Fibroblast of the aortic adventitia (primary cell): ENCODE data around the gene THBS1. TPM values are rescaled to one million over a fixed set of nuclear protein-coding genes. Genes with fewer than 3 reads are reported as not detected.

ENCODE experiments used
- DNase-seq: peaks from one replicate; pipeline ENCODE4 v3.0.0-alpha.2; 2010; ENCODE audit warnings: low read depth
- H3K4me3 ChIP-seq: 2 replicates; pipeline ENCODE4 v1.5.1; 2011; ENCODE audit warnings: low read depth, mild to moderate bottlenecking, control low read depth, low read length, moderate library complexity
- CTCF ChIP-seq: IDR thresholded peaks from 2 replicates; pipeline ENCODE4 v1.5.1; 2011; ENCODE audit warnings: mild to moderate bottlenecking, low read length, control low read depth, inconsistent platforms; ENCODE audit not compliant: insufficient read depth
- total RNA-seq: library from RNA; depleted of rRNA; stranded (reverse); fragments of >200 nt; gene quantifications from 2 replicates; pipeline ENCODE4 v1.2.3, GENCODE V29; 2012; ENCODE audit warnings: low replicate concordance

THBS1 gene
- total RNA-seq, 1 donor = 141 TPM

DNA sequence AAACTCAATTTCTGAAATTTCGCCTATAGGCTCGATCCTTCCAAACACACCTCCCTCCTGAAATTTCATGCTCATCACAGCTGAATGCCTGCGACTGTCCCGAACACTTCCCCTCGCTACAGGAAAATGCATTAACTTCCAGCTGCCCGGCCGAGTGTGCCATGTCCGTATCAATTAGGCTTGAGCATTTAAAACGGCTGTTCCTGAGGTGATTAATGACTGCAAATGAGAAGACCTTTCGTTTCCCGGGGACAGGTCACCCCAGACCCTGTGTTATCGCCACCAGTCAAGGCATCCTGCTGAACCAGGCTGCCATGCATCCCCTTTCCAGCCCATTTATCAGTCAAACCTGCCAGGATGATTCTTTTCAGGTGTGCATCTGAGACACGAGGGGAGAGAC, 63.3 kb downstream of the THBS1 start:
- DNase-seq = no peak
- no peak for TF ChIP-seq CTCF

GRCh38 chr15:39645138-39645975, 64.5 kb downstream of the THBS1 start:
- TF ChIP-seq CTCF = no peak
- H3K4me3 ChIP-seq = no peak overlapping the region
- DNase-seq = no peak

More for the DNA sequence above, 63.3 kb downstream of the THBS1 start:
- no peak overlapping the region for H3K4me3 ChIP-seq

- TF ChIP-seq CTCF = no peak
- H3K4me3 ChIP-seq = no peak overlapping the region
- no peak for DNase-seq
Observed at GRCh38 chr15:39645976-39646257, 65.0 kb downstream of the THBS1 start.

DNA sequence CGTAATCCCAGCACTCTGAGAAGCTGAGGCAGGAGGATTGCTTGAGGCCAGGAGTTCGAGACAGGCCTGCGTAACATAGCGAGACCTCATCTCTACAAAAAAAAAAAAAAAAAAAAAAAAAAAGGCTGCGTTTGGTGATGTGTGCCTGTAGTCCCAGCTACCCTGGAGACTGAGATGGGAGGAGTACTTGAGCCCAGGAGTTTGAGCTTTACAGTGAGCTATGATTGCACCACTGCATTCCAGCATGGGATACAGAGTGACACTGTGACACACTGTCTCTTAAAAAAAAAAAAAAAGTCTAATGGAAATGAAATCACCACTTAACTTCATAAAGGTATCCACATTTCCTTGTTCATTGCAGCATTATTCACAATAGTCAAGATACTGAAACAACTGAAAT, 65.5 kb downstream of the THBS1 start:
- no peak for DNase-seq
- no peak for TF ChIP-seq CTCF

More for the DNA sequence above, 65.5 kb downstream of the THBS1 start:
- H3K4me3 ChIP-seq = no peak overlapping the region

Other genes with a start within 250 kb of the THBS1 start
- gene FSIP1, start 201.8 kb downstream of the THBS1 start, total RNA-seq = 1.4 and 4.2 TPM in 2 replicates